ENCODE results near the gene FAAH. TPM values are rescaled to one million over a fixed set of nuclear protein-coding genes. Genes with fewer than 3 reads are reported as not detected.

Gene FAAH
- total RNA-seq = 36.0 TPM

DNA sequence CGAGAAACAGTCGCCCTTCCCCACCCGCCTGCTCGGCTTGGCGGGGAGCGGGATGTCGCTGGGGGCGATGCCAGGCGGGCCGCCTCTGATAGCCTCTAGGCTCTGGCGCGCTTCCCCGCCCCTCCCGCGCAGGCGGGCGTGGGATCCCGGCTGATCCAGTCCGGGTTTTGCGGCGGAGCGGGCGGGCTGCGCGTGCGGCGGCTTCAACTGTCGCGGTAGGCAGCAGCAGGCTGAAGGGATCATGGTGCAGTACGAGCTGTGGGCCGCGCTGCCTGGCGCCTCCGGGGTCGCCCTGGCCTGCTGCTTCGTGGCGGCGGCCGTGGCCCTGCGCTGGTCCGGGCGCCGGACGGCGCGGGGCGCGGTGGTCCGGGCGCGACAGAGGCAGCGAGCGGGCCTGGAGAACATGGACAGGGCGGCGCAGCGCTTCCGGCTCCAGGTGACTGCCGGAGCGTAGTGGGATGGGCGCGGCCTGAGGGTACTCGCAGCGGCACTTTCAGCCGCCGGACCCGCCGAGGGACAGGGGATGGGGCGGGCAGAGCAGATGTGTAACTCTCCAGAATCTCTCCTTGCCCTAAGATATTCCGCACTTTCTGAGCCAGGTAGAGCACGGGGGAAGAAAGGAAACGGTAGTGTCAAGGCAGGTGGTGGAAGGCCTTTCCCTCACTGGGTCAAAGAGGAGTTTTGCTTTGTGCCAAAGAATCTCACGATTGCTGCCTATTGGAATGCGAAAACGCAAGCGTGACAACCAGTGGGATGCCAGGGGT lies at the start of gene FAAH:
Gene FAAH (plus strand): TSS at position 210 of the 764 bp plus-strand sequence. CDS start 32 bp downstream, at position 242.

Other genes with a start within 250 kb of the FAAH start
- not detected for gene TSPAN1, start 219.2 kb upstream of the FAAH start, total RNA-seq
- gene P3R3URF, start 217.8 kb upstream of the FAAH start, total RNA-seq = not detected
- 53.5 TPM for gene POMGNT1, start 195.9 kb upstream of the FAAH start, total RNA-seq
- 4.7 TPM for gene LURAP1, start 191.0 kb upstream of the FAAH start, total RNA-seq
- 1.9 TPM for gene RAD54L, start 146.6 kb upstream of the FAAH start, total RNA-seq
- gene LRRC41, start 90.7 kb upstream of the FAAH start, total RNA-seq = 63.2 TPM
- gene UQCRH, start 90.6 kb upstream of the FAAH start, total RNA-seq = 177 TPM
- 18.2 TPM for gene NSUN4, start 53.5 kb upstream of the FAAH start, total RNA-seq
- not detected for gene DMBX1, start 95.5 kb downstream of the FAAH start, total RNA-seq
- not detected for gene KNCN, start 157.3 kb downstream of the FAAH start, total RNA-seq
- 21.9 TPM for gene MKNK1, start 210.0 kb downstream of the FAAH start, total RNA-seq
- gene MOB3C, start 222.5 kb downstream of the FAAH start, total RNA-seq = 2.8 TPM

Data from parietal lobe (tissue), 1 donor.